Measurements from ENCODE around the gene PEX5. TPM values are rescaled to one million over a fixed set of nuclear protein-coding genes. Genes with fewer than 3 reads are reported as not detected.

PEX5 gene
- 30.8 and 37.3 TPM in 2 replicates for total RNA-seq

GRCh38 chr12:7189398-7190267 lies at the start of gene PEX5:
Gene PEX5 (plus strand): TSS chr12:7189686. CDS start chr12:7190378, 692 bp downstream.

Other genes starting within 250 kb of the PEX5 start
- gene RNU7-1, start 245.9 kb upstream of the PEX5 start, total RNA-seq, result not detected in 2 replicates
- 64.3 and 91.7 TPM in 2 replicates for gene C12orf57, start 245.7 kb upstream of the PEX5 start, total RNA-seq
- 0.13 and 0.30 TPM in 2 replicates for gene PTPN6, start 238.3 kb upstream of the PEX5 start, total RNA-seq
- gene PHB2, start 219.0 kb upstream of the PEX5 start, total RNA-seq, result 90.6 and 91.1 TPM in 2 replicates
- gene EMG1, start 218.8 kb upstream of the PEX5 start, total RNA-seq, result 28.8 and 32.3 TPM in 2 replicates
- 11.3 and 12.6 TPM in 2 replicates for gene LPCAT3, start 171.2 kb upstream of the PEX5 start, total RNA-seq
- 339 and 458 TPM in 2 replicates for gene C1S, start 129.0 kb upstream of the PEX5 start, total RNA-seq
- gene C1R, start 97.2 kb upstream of the PEX5 start, total RNA-seq, result 340 and 347 TPM in 2 replicates
- gene C1RL, start 80.5 kb upstream of the PEX5 start, total RNA-seq, result 43.7 and 66.3 TPM in 2 replicates
- not detected in 2 replicates for gene RBP5, start 60.8 kb upstream of the PEX5 start, total RNA-seq
- 20.5 and 39.0 TPM in 2 replicates for gene CLSTN3, start 59.3 kb upstream of the PEX5 start, total RNA-seq
- gene ACSM4, start 114.4 kb downstream of the PEX5 start, total RNA-seq, result not detected in 2 replicates